Neural progenitor cell (in vitro differentiated cells): ENCODE data around the gene MISP3. TPM values are rescaled to one million over a fixed set of nuclear protein-coding genes. Genes with fewer than 3 reads are reported as not detected.

Source experiments
- DNase-seq: peaks from one replicate; pipeline ENCODE4 v3.0.0-alpha.2; 2016; ENCODE audit warnings: low spot score
- H2AFZ ChIP-seq: fragments of 200-600 bp; sonication (generic); replicated peaks from 2 replicates; pipeline ENCODE4 v1.6.1; 2016; ENCODE audit warnings: antibody characterized with exemption
- H3F3A ChIP-seq: fragments of 200-600 bp; sonication (generic); 2 replicates; pipeline ENCODE4 v1.6.1; 2016; ENCODE audit warnings: antibody characterized with exemption, low read depth
- H3K27ac ChIP-seq: fragments of 200-600 bp; sonication (generic); 2 replicates; pipeline ENCODE4 v1.5.1; 2016; ENCODE audit warnings: mild to moderate bottlenecking
- H3K27me3 ChIP-seq: fragments of 200-600 bp; sonication (generic); 2 replicates; pipeline ENCODE4 v1.6.1; 2016; ENCODE audit warnings: mild to moderate bottlenecking, moderate library complexity
- H3K36me3 ChIP-seq: fragments of 200-600 bp; sonication (generic); 2 replicates; pipeline ENCODE4 v1.5.1; 2016
- H3K4me1 ChIP-seq: fragments of 200-600 bp; sonication (generic); 2 replicates; pipeline ENCODE4 v1.6.1; 2016; ENCODE audit warnings: mixed run types
- H3K4me2 ChIP-seq: fragments of 200-600 bp; sonication (generic); 2 replicates; pipeline ENCODE4 v1.6.1; 2016
- H3K4me3 ChIP-seq: fragments of 200-600 bp; sonication (generic); 2 replicates; pipeline ENCODE4 v1.5.1; 2016
- H3K79me2 ChIP-seq: fragments of 200-600 bp; sonication (generic); 2 replicates; pipeline ENCODE4 v1.6.1; 2016; ENCODE audit warnings: low read depth
- H3K9ac ChIP-seq: fragments of 200-600 bp; sonication (generic); 2 replicates; pipeline ENCODE4 v1.6.1; 2016
- H3K9me3 ChIP-seq: fragments of 200-600 bp; sonication (generic); 2 replicates; pipeline ENCODE4 v1.5.1; 2016; ENCODE audit warnings: low read depth
- H4K20me1 ChIP-seq: fragments of 200-600 bp; sonication (generic); 2 replicates; pipeline ENCODE4 v1.6.1; 2016; ENCODE audit warnings: low read depth
- H3K27ac Mint-ChIP-seq: 3 replicates; pipeline ENCODE4 v1.8.0; 2021; ENCODE audit warnings: mixed read lengths
- H3K27me3 Mint-ChIP-seq: 2 replicates; pipeline ENCODE4 v1.8.0; 2022; ENCODE audit warnings: low read depth, mild to moderate bottlenecking, inconsistent platforms, moderate library complexity, mixed read lengths; ENCODE audit not compliant: insufficient read depth
- H3K36me3 Mint-ChIP-seq: 3 replicates; pipeline ENCODE4 v1.8.0; 2021; ENCODE audit warnings: mixed read lengths
- H3K4me1 Mint-ChIP-seq: 3 replicates; pipeline ENCODE4 v1.8.0; 2021; ENCODE audit warnings: mixed read lengths
- H3K4me3 Mint-ChIP-seq: 3 replicates; pipeline ENCODE4 v1.8.0; 2021; ENCODE audit warnings: mild to moderate bottlenecking, moderate library complexity, mixed read lengths
- H3K9me3 Mint-ChIP-seq: 3 replicates; pipeline ENCODE4 v1.8.0; 2020; ENCODE audit warnings: mixed read lengths
- EZH2 ChIP-seq: fragments of 200-600 bp; sonication (generic); IDR thresholded peaks from 2 replicates; pipeline ENCODE4 v1.6.1; 2017; ENCODE audit warnings: antibody characterized with exemption, mild to moderate bottlenecking, moderate library complexity
- EZH2phosphoT487 ChIP-seq: fragments of 200-600 bp; sonication (generic); IDR thresholded peaks from 2 replicates; pipeline ENCODE4 v1.6.1; 2017; ENCODE audit warnings: antibody characterized with exemption
- total RNA-seq: library from RNA; depleted of rRNA; stranded (reverse); fragments of >200 nt; gene quantifications from 2 replicates; pipeline ENCODE4 v1.2.3, GENCODE V29; 2015; ENCODE audit warnings: low replicate concordance
- TF ChIP-seq, protein P1 (sequence below): fragments of 200-600 bp; sonication (generic); IDR thresholded peaks from 2 replicates; pipeline ENCODE4 v1.5.1; 2017; ENCODE audit warnings: antibody characterized with exemption, mild to moderate bottlenecking

Gene MISP3
- total RNA-seq, 1 donor from 2014 or later = not detected

DNA sequence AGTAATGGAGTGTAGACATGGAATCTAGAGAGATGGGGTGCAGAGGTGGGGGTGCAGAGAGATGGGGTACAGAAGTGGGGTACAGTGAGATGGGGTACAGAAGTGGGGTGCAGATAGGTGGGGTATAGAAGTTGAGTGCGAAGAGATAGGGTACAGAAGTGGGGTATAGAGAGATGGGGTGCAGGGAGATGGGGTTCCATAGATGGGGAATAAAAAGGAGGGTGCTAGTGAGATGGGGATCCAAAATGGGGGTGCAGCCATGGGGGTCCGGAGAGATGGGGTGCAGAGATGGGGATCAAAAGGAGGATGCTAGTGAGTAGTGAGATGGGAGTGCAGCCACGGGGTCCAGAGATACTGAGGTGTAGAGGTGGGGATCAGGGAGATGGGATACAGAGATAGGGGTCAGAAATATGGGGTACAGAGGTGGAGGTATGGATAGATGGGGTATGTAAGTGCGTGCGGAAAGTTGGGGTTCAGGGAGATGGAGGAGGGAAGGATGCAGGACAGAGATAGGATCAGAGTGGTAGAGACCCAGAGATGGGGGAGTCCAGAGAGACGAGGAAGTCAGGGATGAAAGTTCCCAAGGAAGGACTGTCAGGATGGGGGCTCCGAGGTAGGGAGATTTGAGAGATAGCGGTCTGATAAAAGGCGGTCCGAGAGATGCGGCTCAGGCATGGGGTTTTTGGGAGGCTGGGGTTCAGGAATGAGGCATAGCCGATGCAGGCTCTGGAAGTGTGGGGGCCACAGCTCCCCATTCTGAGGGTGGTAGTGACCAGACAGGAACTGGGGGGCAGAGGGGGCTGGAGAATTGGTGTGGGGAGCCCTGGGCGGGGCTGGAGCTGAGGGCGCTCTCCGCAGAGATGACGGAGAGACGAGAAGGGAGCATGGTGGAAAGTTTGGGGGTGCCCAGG, 14.1 kb upstream of the MISP3 start:
- no peak overlapping the region for H3K27ac Mint-ChIP-seq
- H2AFZ ChIP-seq = peak overlapping the region; percentile 69
- peaks cover 35% of the 10 kb centered on the region for H3K27me3 ChIP-seq
- no peak overlapping the region for H3K9ac ChIP-seq
- H3K4me3 Mint-ChIP-seq = peak overlapping the region; percentile 89
- no peaks in the 10 kb centered on the region for H3K79me2 ChIP-seq
- no peak for DNase-seq
- H4K20me1 ChIP-seq = no peaks in the 10 kb centered on the region
- peaks cover 38% of the 10 kb centered on the region for H3K27me3 Mint-ChIP-seq
- no peaks in the 10 kb centered on the region for H3K4me1 ChIP-seq
- H3K27ac ChIP-seq = no peak overlapping the region
- H3K9me3 Mint-ChIP-seq = no peaks in the 10 kb centered on the region
- peaks cover 31% of the 10 kb centered on the region for H3K4me1 Mint-ChIP-seq
- H3K4me3 ChIP-seq = peak overlapping the region; percentile 48
- TF ChIP-seq EZH2phosphoT487 = no peak
- peak; percentile 38 for TF ChIP-seq EZH2
- TF ChIP-seq, protein P1, sequence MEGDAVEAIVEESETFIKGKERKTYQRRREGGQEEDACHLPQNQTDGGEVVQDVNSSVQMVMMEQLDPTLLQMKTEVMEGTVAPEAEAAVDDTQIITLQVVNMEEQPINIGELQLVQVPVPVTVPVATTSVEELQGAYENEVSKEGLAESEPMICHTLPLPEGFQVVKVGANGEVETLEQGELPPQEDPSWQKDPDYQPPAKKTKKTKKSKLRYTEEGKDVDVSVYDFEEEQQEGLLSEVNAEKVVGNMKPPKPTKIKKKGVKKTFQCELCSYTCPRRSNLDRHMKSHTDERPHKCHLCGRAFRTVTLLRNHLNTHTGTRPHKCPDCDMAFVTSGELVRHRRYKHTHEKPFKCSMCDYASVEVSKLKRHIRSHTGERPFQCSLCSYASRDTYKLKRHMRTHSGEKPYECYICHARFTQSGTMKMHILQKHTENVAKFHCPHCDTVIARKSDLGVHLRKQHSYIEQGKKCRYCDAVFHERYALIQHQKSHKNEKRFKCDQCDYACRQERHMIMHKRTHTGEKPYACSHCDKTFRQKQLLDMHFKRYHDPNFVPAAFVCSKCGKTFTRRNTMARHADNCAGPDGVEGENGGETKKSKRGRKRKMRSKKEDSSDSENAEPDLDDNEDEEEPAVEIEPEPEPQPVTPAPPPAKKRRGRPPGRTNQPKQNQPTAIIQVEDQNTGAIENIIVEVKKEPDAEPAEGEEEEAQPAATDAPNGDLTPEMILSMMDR = no peak
- H3K9me3 ChIP-seq = no peaks in the 10 kb centered on the region
- no peaks in the 10 kb centered on the region for H3K36me3 Mint-ChIP-seq
- H3K36me3 ChIP-seq = no peaks in the 10 kb centered on the region
- H3F3A ChIP-seq = peaks cover 25% of the 10 kb centered on the region
- peak overlapping the region; percentile 70 for H3K4me2 ChIP-seq

DNA sequence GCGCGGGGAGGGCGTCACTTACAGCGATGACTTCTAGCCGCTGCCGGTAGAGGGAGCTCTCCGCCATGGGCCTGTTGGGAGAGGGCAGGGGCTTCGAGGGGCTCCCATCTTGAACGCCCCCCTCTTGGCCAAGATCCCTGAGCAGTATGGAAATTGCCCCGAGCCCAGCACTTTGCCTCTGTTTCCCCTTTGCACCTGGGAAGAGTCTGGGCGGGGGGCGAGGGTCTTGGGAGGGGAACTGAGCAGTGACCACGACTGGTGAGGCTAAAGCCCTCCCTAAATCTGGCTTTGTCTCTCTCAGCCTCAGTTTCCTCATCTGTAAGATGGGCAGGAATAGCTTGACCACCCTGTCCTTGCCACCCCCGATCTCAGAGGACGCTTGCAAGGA, 13.5 kb upstream of the MISP3 start:
- peaks cover 25% of the 10 kb centered on the region for H3F3A ChIP-seq
- H3K79me2 ChIP-seq = no peaks in the 10 kb centered on the region
- H4K20me1 ChIP-seq = no peaks in the 10 kb centered on the region
- H3K9ac ChIP-seq = no peak overlapping the region
- H3K4me3 ChIP-seq = no peak overlapping the region
- H3K36me3 ChIP-seq = no peaks in the 10 kb centered on the region
- no peaks in the 10 kb centered on the region for H3K9me3 Mint-ChIP-seq
- no peaks in the 10 kb centered on the region for H3K4me1 ChIP-seq
- H3K27me3 ChIP-seq = peaks cover 35% of the 10 kb centered on the region
- no peaks in the 10 kb centered on the region for H3K9me3 ChIP-seq
- peak; percentile 56 for DNase-seq
- H3K27ac ChIP-seq = no peak overlapping the region
- peaks cover 31% of the 10 kb centered on the region for H3K4me1 Mint-ChIP-seq
- peak; percentile 19 for TF ChIP-seq EZH2phosphoT487
- TF ChIP-seq, protein P1 = peak; percentile 70
- peak; percentile 14 for TF ChIP-seq EZH2
- no peak overlapping the region for H3K27ac Mint-ChIP-seq
- H3K4me3 Mint-ChIP-seq = peak overlapping the region; percentile 89
- no peak overlapping the region for H2AFZ ChIP-seq
- no peak overlapping the region for H3K4me2 ChIP-seq
- H3K36me3 Mint-ChIP-seq = no peaks in the 10 kb centered on the region
- peaks cover 38% of the 10 kb centered on the region for H3K27me3 Mint-ChIP-seq

DNA sequence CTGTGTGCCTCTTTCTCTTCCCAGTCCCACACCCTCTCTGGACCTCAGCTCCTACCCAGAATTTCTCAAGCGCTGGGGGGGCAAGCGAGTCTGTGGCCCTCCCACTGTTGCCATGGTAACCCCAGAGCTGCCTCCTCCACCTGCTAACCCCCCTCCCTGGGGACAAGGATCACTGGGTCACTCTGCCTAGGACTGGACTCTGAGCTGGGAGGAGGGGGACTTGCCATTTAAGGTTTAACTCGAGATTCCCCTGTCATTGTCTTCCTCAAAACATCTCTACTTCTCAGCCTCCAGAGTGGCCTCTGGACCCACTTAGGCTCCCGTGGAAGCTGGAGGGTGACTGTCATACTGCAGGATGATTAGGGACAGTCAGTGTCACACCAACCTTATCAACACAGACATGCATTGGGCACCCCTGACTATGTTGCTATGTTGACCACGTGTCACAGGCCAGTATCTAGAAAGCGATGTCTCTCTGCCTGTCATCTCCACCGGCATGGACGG, 12.9 kb upstream of the MISP3 start:
- H3K79me2 ChIP-seq = no peaks in the 10 kb centered on the region
- H3K4me1 Mint-ChIP-seq = peaks cover 31% of the 10 kb centered on the region

More for the DNA sequence above, 12.9 kb upstream of the MISP3 start:
- H3K27ac Mint-ChIP-seq = peak overlapping the region; percentile 16
- H3K36me3 Mint-ChIP-seq = no peaks in the 10 kb centered on the region
- Histone ChIP-seq H4K20me1 (no peaks in the 10 kb centered on the region), H3K27ac (no peak overlapping the region), H3K4me2 (no peak overlapping the region), H3K9ac (no peak overlapping the region), H2AFZ (no peak overlapping the region), H3K27me3 (peaks cover 35% of the 10 kb centered on the region), H3F3A (peaks cover 25% of the 10 kb centered on the region), H3K36me3 (no peaks in the 10 kb centered on the region), H3K4me3 (no peak overlapping the region), H3K9me3 (no peaks in the 10 kb centered on the region), H3K4me1 (no peaks in the 10 kb centered on the region)
- peak; percentile 28 for DNase-seq
- TF ChIP-seq, protein P1 = no peak
- TF ChIP-seq EZH2 = no peak
- no peaks in the 10 kb centered on the region for H3K9me3 Mint-ChIP-seq
- H3K4me3 Mint-ChIP-seq = no peak overlapping the region
- H3K27me3 Mint-ChIP-seq = peaks cover 34% of the 10 kb centered on the region
